HG03378 (cell line): Measurements from ENCODE around the gene DLGAP1.
A peak's percentile ranks its signal among the peaks of the same experiment; 100 is the strongest.
"Not testable (repeated sequence)": the region's sequence is repeated elsewhere in the genome, so short reads cannot be mapped to it uniquely, and the experiment has no call there.

ENCODE experiments used
- ATAC-seq: cut with Tn5 transposase; IDR thresholded peaks from one replicate; pipeline ENCODE4 v1.9.1; 2021; ENCODE audit warnings: mild to moderate bottlenecking, moderate library complexity; ENCODE audit not compliant: unreplicated experiment

Gene DLGAP1

DNA sequence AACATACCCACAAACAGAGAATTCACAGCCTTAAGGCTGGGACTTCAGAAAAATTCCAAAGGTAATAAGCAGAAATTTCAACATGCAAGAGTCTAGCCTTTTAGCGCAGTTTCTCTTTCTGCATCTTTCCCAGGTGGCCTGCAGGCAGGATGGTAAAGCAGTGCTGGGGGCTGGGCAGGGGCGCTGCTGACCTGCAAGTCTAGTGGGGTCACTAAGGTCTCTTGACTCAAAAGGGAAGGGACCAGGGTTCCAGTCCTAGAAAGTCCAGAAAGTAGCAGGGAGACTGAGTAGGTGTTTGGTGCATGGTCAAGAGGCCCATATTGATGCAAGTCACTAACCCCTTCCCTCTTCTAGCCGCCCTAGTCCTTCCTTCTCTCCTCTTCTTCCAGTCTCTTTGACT, 835.9 kb downstream of the DLGAP1 start:
- no peak for ATAC-seq

DNA sequence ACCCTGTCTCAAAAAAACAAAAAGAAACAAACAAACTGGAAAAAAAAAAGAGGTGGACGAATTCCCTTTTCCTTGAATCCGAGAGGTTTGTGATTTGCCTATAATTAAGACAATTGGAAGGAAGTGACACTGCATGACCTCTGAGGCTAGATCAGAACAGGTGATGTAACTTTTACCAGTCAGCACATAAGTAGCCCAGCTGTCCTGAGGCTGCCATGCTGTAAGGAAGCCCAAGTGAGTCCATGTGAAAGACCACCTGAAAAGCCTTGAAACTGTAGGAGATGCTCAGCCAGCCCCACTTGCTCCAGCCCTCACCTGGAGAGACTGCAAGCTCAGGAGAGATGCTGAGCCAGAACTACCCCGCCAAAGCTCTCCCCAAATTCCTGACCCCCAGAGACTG, 838.4 kb downstream of the DLGAP1 start:
- ATAC-seq, result no peak

DNA sequence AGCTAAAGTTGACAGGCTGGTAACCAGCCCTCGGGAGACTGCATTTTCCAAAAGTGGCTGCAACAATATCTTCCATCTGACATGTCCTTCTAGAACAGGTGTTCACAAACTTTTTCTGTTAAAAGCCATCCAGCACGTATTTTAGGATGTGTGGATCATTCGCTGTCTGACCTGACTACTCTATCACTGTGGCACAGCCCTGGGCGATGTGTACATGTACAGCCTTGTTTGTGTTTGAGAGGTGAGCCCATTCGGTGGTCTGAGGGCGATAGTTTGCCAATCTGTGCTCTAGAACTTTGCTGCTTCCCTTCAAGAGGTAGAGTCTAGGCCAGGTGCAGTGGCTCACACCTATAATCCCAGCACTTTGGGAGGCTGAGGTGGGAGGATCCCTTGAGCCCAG, 839.0 kb downstream of the DLGAP1 start:
- no peak for ATAC-seq

DNA sequence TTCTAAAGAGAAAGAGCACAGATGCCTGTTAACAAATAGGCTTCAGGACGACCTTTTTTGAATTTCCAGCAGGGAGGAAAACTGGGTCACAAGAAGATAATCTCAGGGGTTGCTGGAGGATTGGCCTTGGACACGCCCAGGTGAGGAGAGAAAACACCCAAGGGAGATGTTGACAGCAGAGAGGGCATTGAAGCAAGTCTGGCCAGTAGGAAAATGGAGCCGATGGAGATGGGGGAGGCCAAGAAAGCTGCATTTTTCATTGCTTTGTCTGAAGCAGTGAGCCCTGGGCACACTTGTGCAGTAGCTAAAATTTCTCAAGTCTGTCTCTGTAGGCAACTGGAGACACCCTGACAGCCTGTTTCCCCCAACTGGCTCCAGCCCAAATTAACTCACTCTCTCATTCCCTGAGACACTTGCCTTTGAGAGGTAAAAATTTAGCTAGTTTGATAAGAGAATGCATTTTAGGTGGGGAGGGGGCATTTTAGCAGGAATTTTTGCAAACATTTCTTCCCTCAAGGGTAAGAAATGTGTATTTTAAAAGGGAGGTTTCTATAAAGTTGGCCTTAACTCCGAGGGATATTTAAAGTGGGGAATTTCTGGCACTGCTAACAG, 839.6 kb downstream of the DLGAP1 start:
- ATAC-seq, result no peak

DNA sequence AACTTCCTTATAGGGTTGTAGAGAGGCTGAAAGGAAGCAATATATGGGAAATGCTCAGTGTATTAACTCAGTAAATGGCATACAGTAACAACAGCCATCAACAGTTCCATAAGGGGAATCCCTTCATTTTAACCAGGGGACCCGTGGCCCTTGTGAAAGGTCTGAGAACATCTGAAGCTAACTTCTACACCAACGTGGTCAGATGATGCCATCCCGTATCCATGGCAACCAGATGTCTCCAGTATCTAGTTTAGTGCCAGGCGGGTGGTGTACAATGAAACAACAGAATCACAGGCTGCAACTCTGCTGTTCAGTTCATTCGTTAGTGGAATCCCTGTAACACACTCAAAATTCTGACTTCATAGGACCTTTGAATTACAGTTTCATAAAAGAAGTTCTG, 842.8 kb downstream of the DLGAP1 start:
- no peak for ATAC-seq

DNA sequence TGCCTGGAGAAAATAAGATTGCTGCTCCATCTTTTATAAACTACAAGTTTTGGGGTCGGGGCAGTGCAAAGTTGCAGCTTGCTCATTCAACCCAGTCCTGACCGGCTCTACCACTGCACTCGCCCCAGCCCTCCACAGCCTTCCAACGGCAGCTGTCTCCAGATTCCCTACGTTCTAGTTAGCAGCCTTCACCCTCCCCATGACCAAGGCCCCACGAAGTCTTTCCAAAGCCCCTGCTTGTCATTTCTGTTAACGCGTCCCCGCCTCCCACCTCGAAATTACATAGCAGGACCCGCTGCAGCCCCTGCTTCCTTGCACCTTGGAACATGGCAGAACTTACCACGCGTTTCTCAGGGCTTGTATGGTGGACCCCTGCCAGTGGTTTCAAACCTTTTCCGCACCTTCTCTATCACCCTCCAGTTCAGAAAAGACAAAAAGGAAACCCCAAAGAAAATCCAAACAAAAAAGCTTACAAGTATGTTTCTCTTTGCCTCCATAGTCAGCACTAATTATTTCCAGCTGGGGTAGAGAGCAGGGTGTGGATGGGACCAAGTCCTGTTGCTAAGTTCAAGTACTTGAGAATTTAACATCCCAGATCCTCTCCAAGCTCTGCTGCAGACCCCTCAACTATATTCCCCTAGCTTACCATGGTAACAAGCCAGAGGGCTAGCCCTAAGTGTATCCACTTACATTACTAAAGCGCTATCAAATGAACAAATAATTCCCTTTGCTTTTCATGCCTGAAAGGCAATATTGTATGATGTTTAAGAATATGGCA, 843.6 kb downstream of the DLGAP1 start:
- no peak for ATAC-seq

DNA sequence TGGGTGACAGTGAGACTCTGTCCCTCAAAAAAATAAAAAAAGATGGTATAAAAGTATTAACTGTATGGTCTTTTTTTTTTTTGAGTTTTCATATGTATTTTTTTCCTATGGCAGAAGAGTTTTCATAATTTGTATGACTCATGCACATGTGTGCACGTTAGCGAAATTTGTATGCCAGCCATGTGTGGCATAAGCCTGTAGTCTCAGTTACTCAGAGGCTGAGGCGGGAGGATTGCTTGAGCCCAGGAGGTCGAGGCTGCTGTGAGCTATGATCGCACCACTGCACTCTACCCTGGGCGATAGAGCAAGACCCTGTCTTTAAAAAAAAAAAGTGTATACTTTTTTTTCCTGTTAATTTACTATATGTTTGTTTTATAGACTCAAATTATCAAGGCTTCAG, 844.3 kb downstream of the DLGAP1 start:
- ATAC-seq, result no peak

DNA sequence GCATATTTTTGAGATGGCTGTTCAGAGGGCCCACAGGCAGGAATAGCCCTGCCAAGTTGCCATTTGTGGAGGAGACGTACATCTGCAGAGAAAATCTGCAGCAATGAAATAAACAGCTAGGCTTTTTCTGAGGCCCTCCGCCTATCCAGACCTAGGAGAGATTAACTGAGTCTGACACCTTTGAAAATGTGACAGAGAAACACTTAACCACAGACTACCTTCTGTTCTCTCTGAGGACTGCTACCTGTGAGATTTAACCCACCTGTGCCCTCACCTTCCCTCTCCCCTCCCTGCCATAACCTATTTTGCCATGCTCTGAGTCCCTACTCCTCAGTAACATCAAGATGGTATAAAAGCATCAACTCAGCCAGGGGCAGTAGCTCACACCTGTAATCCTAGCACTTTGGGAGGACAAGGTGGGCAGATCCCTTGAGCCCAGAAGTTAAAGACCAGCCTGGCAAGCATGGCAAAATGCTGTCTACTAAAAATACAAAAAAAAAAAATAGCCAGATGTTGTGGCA, 844.9 kb downstream of the DLGAP1 start:
- no peak for ATAC-seq

DNA sequence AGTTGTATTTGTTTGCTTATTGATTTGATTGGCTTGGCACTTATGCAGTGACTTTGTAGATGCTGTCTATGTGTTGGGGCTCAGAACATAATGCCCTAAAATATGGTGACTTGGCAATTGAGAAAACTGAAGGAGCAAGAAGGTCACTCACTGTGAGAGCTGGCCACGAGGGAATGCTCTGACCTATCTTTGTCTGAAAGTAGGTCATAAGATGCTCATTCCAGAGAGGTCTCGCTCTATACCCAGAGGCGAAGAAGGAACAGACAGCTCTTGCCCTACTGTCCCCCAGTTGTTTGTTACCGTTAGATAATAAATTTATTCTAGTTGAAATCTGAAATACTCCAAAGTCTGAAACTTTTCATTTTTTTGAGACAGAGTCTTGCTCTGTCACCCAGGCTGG, 846.6 kb downstream of the DLGAP1 start:
- no peak for ATAC-seq

DNA sequence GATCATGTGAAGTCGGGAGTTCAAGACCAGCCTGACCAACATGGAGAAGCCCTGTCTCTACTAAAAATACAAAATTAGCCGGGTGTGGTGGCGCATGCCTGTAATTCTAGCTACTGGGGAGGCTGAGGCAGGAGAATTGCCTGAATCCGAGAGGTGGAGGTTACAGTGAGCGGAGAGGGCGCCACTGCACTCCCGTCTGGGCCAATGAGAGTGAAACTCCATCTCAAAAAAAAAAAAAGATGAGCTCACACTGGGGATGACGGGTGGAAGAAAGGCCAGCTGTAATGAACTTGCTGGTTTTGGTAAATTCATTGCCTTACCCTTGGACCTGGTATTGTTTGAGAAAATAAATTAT, 847.0 kb downstream of the DLGAP1 start:
- ATAC-seq, result not testable (repeated sequence)

DNA sequence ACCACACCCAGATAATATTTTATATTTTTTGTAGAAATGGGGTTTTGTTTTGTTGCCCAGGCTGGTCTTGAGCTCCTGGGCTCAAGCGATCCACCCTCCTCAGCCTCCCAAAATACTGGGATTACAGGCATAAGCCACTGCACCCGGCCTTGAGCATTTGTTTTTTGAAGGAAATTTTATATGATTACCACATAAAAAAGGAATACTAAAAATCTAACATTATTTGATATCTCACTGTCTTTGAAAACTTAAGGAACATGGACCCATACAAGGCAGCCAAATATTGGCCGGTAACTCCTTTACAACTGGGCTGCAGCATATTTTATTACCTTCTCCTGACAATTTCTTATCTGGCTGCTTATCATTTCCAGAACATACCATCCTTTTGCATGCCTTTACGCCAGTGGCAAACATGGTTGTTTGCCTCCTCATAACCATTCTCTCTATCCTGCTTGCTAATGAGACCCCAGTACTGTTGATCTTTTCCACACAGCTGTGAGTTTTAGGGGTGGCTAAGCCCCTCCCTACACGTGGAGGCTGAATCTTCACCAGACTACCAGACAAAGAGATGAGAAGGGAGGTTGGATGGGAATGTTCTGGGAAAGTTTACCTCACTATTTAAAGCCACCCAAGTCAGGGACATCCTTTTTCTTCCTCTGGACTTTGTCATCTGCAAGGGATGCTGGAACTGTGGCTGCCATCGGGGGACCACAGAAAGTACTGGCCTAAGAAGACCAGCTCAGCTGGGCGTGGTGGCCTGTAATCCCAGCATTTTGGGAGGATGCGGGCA, 847.6 kb downstream of the DLGAP1 start:
- no peak for ATAC-seq

DNA sequence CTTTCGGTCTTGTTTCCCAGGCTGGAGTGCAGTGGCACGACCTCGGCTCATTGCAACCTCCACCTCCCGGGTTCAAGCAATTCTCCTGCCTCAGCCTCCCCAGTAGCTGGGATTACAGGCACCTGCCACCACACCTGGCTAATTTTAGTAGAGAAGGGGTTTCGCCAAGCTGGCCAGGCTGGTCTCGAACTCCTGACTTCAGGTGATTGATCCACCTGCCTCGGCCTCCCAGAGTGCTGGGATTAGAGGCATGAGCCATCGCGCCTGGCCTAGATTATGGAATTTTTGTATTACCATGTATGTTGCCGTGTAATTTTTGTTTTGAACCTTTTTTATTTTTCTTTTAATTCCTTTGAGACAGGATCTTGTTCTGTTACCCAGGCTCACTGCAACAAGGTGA, 848.2 kb downstream of the DLGAP1 start:
- ATAC-seq, result not testable (repeated sequence)

DNA sequence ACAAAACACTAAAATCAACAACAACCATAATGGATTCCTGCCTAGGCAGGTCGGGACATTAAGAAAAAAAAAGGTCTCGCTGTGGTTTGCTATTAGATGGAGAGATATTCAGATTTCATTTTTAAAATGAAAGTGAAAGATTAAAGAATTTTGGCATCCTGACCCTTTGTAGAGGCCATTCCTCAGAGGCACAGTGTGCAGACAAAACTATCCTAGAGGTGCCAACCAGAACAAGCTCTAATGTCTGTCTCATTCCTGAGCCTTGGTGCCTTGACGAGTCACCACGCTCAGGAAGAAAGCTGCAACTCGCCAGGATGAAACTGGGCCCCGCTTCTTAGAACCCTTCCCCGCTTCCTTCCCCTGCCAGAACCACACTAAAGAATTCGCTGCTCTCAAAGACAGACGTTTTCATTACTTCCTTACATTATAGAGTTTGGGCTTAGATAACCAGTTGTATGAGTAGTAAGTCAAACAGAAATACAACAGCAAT, 849.1 kb downstream of the DLGAP1 start:
- no peak for ATAC-seq

DNA sequence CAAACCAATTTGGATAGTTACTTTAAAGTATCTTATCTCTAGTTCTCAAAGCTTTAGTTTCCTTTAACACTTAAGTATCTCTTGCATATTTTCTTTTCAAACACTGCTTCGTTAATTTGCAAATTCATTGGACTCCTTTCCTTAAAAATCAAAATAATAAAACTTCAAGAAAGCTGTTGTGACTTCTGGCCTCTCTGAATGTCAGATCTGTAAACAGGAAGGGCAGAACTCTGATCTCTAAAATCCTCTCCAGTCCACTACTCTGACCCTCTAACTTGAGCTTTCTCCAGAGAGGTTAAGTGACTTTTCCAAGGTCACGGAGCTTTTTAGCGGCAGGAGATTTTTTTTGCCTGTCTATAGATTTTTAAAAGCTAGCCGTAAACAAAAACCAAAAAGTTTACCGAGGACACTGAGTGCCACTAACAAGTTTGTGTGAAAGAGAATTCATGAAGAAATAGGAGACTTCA, 849.6 kb downstream of the DLGAP1 start:
- ATAC-seq, result no peak

DNA sequence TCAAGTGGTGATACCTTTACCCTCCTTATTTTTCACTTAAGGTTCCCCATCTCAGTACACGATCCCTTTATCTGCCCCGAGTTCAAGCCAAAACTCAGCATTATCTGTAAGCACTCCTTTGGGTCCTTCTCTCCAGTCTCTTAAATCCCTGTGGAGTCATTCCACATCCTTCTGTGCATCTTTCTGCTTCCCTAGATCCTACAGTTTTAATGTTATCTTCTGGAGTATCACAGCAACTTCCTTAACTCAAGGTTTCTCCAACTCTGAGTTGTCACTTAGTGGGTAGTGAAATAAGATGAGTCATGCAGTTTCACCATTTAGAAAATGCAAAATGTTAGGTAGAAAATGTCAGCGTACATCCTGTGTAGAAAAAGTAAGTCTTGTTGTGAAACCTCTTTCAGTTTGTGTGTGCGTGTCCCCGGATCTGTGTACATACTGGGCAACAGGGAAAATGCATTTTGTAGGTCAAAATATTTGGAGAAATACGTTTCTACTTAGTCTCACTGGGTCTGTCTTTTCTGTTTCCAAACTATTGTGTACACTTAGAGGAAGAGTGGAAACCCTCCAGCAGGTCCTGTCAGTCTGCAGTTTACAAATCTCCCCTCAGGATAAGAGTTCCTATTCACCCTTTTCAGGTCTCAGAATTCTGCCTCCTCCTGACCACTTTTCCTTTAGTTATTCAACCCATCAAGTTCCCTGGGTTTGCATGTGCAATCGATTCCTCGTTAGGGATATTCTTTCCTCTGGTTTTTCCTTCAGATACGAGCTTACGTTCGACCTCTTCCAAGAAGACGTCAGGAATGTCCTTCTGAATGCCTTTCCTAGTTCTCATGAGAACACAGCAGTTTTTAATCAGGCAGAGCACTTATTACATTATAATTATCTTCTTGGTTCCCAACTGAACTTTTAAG, 850.4 kb downstream of the DLGAP1 start:
- ATAC-seq, result peak; percentile 92

DNA sequence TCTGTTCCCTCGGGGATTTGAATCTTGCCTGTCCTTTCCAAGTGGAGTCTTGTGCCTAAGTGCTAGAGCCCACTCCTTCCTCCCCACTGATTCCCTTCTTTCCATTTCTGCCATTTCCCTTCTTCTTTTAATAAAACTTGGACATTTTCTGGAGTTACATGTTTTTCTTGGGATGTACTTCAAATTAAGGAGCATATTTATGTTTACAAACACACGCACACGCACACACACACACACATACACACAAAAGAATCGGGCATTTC, 850.9 kb downstream of the DLGAP1 start:
- no peak for ATAC-seq

DNA sequence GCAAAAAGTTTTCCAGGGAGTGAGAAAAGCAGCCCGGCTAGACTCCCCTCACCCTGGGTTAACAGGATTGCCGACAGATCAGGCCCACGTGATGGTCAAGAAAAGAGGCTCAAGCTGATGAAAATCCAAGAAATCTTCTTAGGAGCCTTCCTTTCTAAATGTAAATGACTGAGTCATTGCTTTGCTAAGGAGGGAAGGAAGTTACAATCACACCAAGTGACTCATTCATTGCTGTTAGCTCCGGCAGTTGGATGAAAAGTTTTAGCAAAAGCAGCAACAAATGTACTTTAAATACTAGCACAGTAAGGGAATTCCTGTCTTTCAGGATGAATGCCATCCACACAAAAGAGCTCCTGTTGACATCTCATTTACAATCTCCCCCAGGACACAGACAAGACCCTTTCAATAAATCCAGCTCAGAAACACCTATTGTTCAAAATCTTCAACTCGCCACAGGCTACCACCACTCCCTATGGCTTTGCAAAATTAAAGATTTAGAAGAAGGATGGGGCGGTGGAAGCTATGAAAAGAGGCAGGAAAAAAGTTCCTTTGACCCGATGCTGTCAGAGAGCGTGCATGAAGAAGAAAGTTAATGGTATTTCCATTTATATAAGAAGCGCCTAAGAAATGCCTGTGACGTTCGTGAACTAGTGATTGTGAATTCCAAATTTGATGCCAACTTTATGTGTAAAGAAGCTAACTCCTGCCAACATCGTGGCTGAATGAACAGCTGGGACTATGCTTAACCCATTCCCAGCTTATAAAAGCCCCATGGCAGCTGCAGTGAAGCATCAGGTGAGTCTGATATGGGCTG, 851.5 kb downstream of the DLGAP1 start:
- ATAC-seq, result peak; percentile 33

DNA sequence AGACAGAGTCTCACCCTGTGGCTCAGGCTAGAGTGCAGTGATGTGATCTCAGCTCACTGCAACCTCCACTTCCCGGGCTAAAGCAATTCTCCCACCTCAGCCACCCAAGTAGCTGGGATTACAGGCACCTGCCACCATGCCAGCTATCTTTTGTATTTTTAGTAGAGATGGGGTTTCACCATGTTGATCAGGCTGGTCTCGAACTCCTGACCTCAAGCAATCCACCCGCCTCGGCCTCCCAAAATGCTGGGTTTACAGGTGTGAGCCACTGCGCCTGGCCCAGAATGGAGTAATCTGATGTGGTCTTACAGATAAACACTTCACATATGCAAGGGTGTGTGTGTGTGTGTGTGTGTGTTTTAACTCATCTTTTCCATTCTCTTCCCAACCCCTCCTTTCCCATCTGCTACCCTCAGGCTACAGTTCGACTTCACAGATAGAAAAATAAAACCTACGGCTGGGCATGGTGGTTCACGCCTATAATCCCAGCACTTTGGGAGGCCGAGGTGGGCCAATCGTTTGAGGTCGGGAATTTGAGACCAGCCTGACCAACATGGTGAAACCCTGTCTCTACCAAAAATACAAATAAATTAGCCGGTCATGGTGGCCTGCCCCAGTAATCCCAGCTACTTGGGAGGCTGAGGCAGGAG, 853.9 kb downstream of the DLGAP1 start:
- not testable (repeated sequence) for ATAC-seq

DNA sequence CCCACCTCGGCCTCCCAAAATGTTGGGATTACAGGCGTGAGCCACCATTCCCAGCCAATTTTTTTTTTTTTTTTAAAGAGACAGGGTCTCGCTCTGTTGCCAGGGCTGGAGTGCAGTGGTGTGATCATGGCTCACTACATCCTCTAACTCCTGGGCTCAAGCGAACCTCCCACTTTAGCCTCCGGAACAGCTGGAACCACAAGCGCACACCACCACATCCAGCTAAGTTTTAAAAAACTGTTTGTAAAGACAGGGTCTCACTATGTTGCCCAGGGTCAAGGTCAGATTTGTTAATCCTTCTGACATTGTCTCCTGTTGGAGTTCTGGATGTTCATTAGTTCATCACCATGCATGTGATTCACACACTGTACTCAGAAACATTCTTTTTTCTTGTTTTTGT, 855.2 kb downstream of the DLGAP1 start:
- no peak for ATAC-seq
